Measurements from ENCODE around the gene TOX2.

- no peak for TF ChIP-seq CTCF (IDR thresholded peaks at IDR 0.05; ENCODE audit: low read depth, low read length)
- no peak for TF ChIP-seq EZH2phosphoT487 (IDR thresholded peaks at IDR 0.05; ENCODE audit: low read depth)
Measured at GRCh38 chr20:43936104-43936770, 21.6 kb downstream of the TOX2 start.
